ENCODE data around the gene CIZ1.
"Not testable (repeated sequence)": the region's sequence is repeated elsewhere in the genome, so short reads cannot be mapped to it uniquely, and the experiment has no call there.

Gene CIZ1

DNA sequence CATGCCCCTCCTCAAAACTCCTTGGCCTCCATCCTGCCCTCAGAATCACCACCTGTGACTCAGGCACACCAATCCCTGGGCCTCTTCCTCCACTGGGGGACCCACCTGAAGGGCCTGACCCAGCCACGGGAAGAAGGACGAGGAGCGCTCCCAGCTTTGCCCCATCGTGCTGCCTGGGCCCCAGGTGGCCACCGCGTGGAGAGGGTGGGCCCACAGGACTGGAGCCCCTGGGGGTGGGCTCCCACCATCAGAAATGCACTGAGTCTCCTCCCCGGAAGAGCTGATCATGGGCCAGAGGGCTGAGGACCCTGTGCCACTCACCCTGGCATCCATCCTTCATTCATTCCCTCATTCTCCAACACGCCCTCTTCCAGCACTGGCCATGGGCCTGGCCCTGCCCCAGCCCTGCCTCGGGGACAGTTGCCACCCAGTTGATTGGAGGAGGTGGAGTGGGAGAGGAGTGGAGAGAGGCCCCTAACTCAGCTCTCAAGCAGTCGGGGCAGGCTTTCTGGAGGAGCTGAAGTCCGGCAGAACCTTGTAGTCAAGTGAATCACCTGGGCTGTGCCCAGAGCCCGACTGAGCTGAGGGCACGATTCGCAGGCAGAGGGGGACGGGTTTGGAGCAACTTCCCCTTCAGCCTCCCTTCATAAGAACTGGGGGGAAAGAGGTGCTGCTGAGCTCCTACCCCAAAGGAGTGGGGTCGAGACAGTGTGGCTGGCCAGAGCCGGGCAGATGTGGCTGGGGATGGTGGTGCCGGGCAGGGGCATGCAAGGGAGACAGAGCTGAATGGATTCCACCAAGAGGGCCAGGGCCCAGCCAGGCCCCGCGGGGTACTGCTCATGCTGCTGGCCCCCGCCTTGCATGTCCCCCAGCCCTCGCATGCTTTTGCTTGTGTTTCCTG is 41.4 kb upstream of the CIZ1 start:
- Histone ChIP-seq H3K36me3 (ENCODE audit: insufficient read depth, low read length) (no peaks in the 10 kb centered on the region), H2AFZ (ENCODE audit: low read length) (no peak overlapping the region), H3K4me3 (ENCODE audit: low read length, poor library complexity, severe bottlenecking) (no peak overlapping the region), H3F3A (ENCODE audit: low read depth) (no peaks in the 10 kb centered on the region), H3K9ac (ENCODE audit: low read depth, low read length, poor library complexity, severe bottlenecking) (no peak overlapping the region), H3K27me3 (ENCODE audit: insufficient read depth, low read length, poor library complexity, severe bottlenecking) (no peaks in the 10 kb centered on the region), H3K9me3 (ENCODE audit: insufficient read depth, low read depth, low read length) (no peaks in the 10 kb centered on the region), H3K9me2 (replicated peaks; ENCODE audit: low read depth, low read length) (no peaks in the 10 kb centered on the region), H4K20me1 (ENCODE audit: insufficient read depth, low read length, poor library complexity, severe bottlenecking) (no peaks in the 10 kb centered on the region), H3K4me1 (ENCODE audit: insufficient read depth, low read length, poor library complexity, severe bottlenecking) (no peaks in the 10 kb centered on the region), H3K79me2 (ENCODE audit: insufficient read depth, low read length) (no peaks in the 10 kb centered on the region), H3K4me2 (ENCODE audit: low read depth, low read length, poor library complexity, severe bottlenecking) (no peak overlapping the region)
- TF ChIP-seq, protein P1, sequence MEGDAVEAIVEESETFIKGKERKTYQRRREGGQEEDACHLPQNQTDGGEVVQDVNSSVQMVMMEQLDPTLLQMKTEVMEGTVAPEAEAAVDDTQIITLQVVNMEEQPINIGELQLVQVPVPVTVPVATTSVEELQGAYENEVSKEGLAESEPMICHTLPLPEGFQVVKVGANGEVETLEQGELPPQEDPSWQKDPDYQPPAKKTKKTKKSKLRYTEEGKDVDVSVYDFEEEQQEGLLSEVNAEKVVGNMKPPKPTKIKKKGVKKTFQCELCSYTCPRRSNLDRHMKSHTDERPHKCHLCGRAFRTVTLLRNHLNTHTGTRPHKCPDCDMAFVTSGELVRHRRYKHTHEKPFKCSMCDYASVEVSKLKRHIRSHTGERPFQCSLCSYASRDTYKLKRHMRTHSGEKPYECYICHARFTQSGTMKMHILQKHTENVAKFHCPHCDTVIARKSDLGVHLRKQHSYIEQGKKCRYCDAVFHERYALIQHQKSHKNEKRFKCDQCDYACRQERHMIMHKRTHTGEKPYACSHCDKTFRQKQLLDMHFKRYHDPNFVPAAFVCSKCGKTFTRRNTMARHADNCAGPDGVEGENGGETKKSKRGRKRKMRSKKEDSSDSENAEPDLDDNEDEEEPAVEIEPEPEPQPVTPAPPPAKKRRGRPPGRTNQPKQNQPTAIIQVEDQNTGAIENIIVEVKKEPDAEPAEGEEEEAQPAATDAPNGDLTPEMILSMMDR (conservative IDR thresholded peaks at IDR 0.05; ENCODE audit: low read length), result no peak
- TF ChIP-seq EZH2phosphoT487 (IDR thresholded peaks at IDR 0.05; ENCODE audit: borderline replicate concordance), result no peak

DNA sequence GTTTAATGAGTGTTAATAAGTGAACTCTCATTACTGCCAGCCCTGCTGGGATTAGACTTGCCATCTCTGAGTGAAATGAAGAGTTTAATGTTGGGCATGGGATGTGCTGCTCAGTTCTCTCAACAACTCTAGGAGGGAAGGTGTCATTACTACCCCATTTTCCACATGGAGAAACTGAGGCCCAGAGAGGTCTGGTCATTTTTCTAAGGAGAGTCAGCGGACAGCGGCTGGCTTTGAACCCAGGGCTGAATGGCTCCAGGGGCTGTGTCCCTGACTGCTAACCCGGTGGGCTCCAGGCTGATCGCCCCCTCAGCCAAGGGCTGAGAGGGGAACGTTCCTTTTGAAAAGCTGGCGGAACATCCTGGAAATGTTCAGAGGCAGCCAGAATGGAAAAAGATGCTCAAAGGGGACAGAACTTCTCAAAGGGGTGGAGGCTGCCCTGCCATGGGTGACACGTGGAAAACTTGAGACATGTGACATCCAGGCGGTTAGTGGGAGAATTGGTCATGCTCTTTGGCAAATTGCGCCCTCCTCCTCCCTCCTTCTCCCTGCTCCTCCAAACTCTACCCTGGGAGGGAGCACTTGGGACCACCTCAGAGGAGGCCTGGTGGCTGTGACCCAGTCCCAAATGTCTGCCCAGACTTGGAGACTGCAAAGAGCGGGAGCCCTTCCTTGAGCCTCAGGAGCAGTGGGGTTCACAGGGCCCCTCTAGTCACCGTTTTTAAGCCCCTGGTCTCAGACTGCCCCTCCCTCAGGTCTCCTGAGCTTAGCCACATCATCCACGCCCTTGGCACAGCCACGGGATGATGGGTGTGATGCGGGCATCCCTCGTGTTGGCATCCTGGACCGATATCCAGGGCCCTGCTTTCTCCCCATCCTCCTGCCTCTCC is 40.5 kb upstream of the CIZ1 start:
- no peaks in the 10 kb centered on the region for H3K36me3 ChIP-seq (ENCODE audit: insufficient read depth, low read length)
- H3K4me2 ChIP-seq (ENCODE audit: low read depth, low read length, poor library complexity, severe bottlenecking), result no peak overlapping the region
- no peaks in the 10 kb centered on the region for H3K27me3 ChIP-seq (ENCODE audit: insufficient read depth, low read length, poor library complexity, severe bottlenecking)
- H3K9me2 ChIP-seq (replicated peaks; ENCODE audit: low read depth, low read length), result no peaks in the 10 kb centered on the region
- H3K79me2 ChIP-seq (ENCODE audit: insufficient read depth, low read length), result no peaks in the 10 kb centered on the region
- no peak overlapping the region for H3K4me3 ChIP-seq (ENCODE audit: low read length, poor library complexity, severe bottlenecking)
- H2AFZ ChIP-seq (ENCODE audit: low read length), result no peak overlapping the region
- no peak overlapping the region for H3K9ac ChIP-seq (ENCODE audit: low read depth, low read length, poor library complexity, severe bottlenecking)
- H4K20me1 ChIP-seq (ENCODE audit: insufficient read depth, low read length, poor library complexity, severe bottlenecking), result no peaks in the 10 kb centered on the region
- H3K4me1 ChIP-seq (ENCODE audit: insufficient read depth, low read length, poor library complexity, severe bottlenecking), result no peaks in the 10 kb centered on the region
- H3F3A ChIP-seq (ENCODE audit: low read depth), result no peaks in the 10 kb centered on the region
- H3K9me3 ChIP-seq (ENCODE audit: insufficient read depth, low read depth, low read length), result no peaks in the 10 kb centered on the region
- no peak for TF ChIP-seq EZH2phosphoT487 (IDR thresholded peaks at IDR 0.05; ENCODE audit: borderline replicate concordance)
- TF ChIP-seq, protein P1 (conservative IDR thresholded peaks at IDR 0.05; ENCODE audit: low read length), result no peak

DNA sequence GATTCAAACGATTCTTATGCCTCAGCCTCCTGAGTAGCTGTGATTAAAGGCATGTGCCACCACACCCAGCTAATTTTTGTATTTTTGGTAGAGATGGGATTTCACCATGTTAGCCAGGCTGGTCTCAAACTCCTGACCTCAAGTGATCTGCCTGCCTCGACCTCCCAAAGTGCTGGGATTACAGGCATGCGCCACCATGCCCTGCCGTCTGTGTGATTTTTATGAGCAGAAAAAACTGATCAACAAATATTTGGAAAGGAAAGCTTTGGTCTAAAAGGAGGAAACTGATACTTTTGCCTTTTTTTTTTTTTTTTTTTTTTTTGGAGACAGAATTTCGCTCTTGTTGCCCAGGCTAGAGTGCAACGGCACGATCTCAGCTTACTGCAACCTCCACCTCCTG is 39.5 kb upstream of the CIZ1 start:
- H4K20me1 ChIP-seq (ENCODE audit: insufficient read depth, low read length, poor library complexity, severe bottlenecking); H3K9ac ChIP-seq (ENCODE audit: low read depth, low read length, poor library complexity, severe bottlenecking); H3K9me3 ChIP-seq (ENCODE audit: insufficient read depth, low read depth, low read length); H3K79me2 ChIP-seq (ENCODE audit: insufficient read depth, low read length); H3K4me1 ChIP-seq (ENCODE audit: insufficient read depth, low read length, poor library complexity, severe bottlenecking); H3F3A ChIP-seq (ENCODE audit: low read depth); H3K36me3 ChIP-seq (ENCODE audit: insufficient read depth, low read length); H2AFZ ChIP-seq (ENCODE audit: low read length); H3K27me3 ChIP-seq (ENCODE audit: insufficient read depth, low read length, poor library complexity, severe bottlenecking); H3K9me2 ChIP-seq (replicated peaks; ENCODE audit: low read depth, low read length); H3K4me3 ChIP-seq (ENCODE audit: low read length, poor library complexity, severe bottlenecking); H3K4me2 ChIP-seq (ENCODE audit: low read depth, low read length, poor library complexity, severe bottlenecking): not testable (repeated sequence)
